Caco-2 (cell line): ENCODE measurements around the gene CNOT1. TPM values are rescaled to one million over a fixed set of nuclear protein-coding genes. Genes with fewer than 3 reads are reported as not detected.

Experiments used
- BruUV-seq: library from RNA; stranded (reverse); fragments of 400-500 nt; replicated peaks from 2 replicates; lab custom pipeline; 2021; lab: Mats Ljungman, UMichigan
- CTCF ChIA-PET: fragments of 300-600 bp; sonication (Branson Sonifier 250); formaldehyde crosslinking; loops from one replicate; lab custom pipeline; 2022; ENCODE audit warnings: antibody characterized with exemption; lab: Charles Lee
- POLR2A ChIA-PET: fragments of 300-600 bp; sonication (Branson Sonifier 250); formaldehyde crosslinking; loops from one replicate; lab custom pipeline; 2022; ENCODE audit warnings: antibody characterized with exemption; lab: Charles Lee
- DNase-seq, 2 experiments: peaks; one replicate each; pipeline versions ENCODE4 v3.0.0 to v3.0.0-alpha.2; 2020 to 2022
- H3K27me3 ChIP-seq: replicated peaks from 2 replicates; pipeline ENCODE4 v1.6.0; 2011; ENCODE audit warnings: low read length; ENCODE audit not compliant: control insufficient read depth, insufficient read depth
- H3K36me3 ChIP-seq: 2 replicates; pipeline ENCODE4 v1.5.1; 2011; ENCODE audit warnings: low read length; ENCODE audit not compliant: control insufficient read depth, insufficient read depth
- H3K4me1 ChIP-seq: fragments of 250-450 bp; sonication (Bioruptor Pico); 2 replicates; pipeline ENCODE4 v1.5.1; 2020; ENCODE audit warnings: mild to moderate bottlenecking
- H3K4me3 ChIP-seq: 2 replicates; pipeline ENCODE4 v1.5.1; 2011; ENCODE audit warnings: low read depth, mild to moderate bottlenecking, control low read depth, low read length
- H3K9me3 ChIP-seq: fragments of 250-450 bp; sonication (Bioruptor Pico); 2 replicates; pipeline ENCODE4 v1.5.1; 2020; ENCODE audit warnings: mild to moderate bottlenecking, moderate library complexity
- H3K27ac Mint-ChIP-seq: one replicate; pipeline ENCODE4 v1.8.0; 2022; ENCODE audit warnings: mixed read lengths; ENCODE audit not compliant: unreplicated experiment
- H3K27me3 Mint-ChIP-seq: one replicate; pipeline ENCODE4 v1.8.0; 2022; ENCODE audit warnings: mixed read lengths; ENCODE audit not compliant: insufficient read depth, unreplicated experiment
- H3K36me3 Mint-ChIP-seq: one replicate; pipeline ENCODE4 v1.8.0; 2022; ENCODE audit warnings: mild to moderate bottlenecking, mixed read lengths; ENCODE audit not compliant: insufficient read depth, unreplicated experiment
- H3K4me1 Mint-ChIP-seq: one replicate; pipeline ENCODE4 v1.8.0; 2022; ENCODE audit warnings: low read depth, mixed read lengths; ENCODE audit not compliant: unreplicated experiment
- H3K4me3 Mint-ChIP-seq: one replicate; pipeline ENCODE4 v1.8.0; 2022; ENCODE audit warnings: mild to moderate bottlenecking, moderate library complexity, mixed read lengths; ENCODE audit not compliant: unreplicated experiment
- H3K9me3 Mint-ChIP-seq: one replicate; pipeline ENCODE4 v1.8.0; 2022; ENCODE audit warnings: mixed read lengths; ENCODE audit not compliant: unreplicated experiment
- CTCF ChIP-seq, 2 experiments: fragments of 200-600 bp in 1 of 2; IDR thresholded peaks; 1 replicate in 1 of 2; 2 replicates in 1 of 2; pipeline versions ENCODE4 v1.5.1 to v1.8.0; 2011 to 2022; ENCODE audit warnings: antibody characterized with exemption in 1 of 2, control low read depth in 1 of 2, inconsistent platforms in 1 of 2, low read depth in 1 of 2, low read length in 1 of 2, mild to moderate bottlenecking in 1 of 2, moderate library complexity in 1 of 2; ENCODE audit not compliant: insufficient read depth in 1 of 2, severe bottlenecking in 1 of 2, unreplicated experiment in 1 of 2
- intact Hi-C: fragments of 100-400 bp; cut with micrococcal nuclease; formaldehyde crosslinking; loops from one replicate; pipeline ENCODE4 v1.10.0; 2022; ENCODE audit not compliant: unreplicated experiment
- total RNA-seq: library from RNA; stranded (reverse); gene quantifications from 2 replicates; pipeline ENCODE4 v1.2.3, GENCODE V29; 2022

Gene CNOT1
- total RNA-seq, 1 experiment from 2014 or later: 413 TPM

GRCh38 chr16:58670946-58671583 lies 41.4 kb upstream of the CNOT1 start:
- H3K4me1 Mint-ChIP-seq: no peaks in the 10 kb centered on the region
- no peak for DNase-seq
- H3K4me1 ChIP-seq: no peaks in the 10 kb centered on the region
- TF ChIP-seq CTCF (IDR thresholded peaks at IDR 0.05; ENCODE audit: insufficient read depth in 1 of 2, low read depth in 1 of 2, low read length in 1 of 2, severe bottlenecking in 1 of 2, unreplicated experiment in 1 of 2): no peak
- H3K36me3 Mint-ChIP-seq: peaks cover 19% of the 10 kb centered on the region
- H3K4me3 ChIP-seq: no peak overlapping the region
- no peak overlapping the region for H3K27ac Mint-ChIP-seq
- no peaks in the 10 kb centered on the region for H3K36me3 ChIP-seq
- no TSS peak for BruUV-seq
- intact Hi-C loops: no loop called here
- H3K9me3 ChIP-seq: no peaks in the 10 kb centered on the region
- H3K9me3 Mint-ChIP-seq: no peaks in the 10 kb centered on the region
- no peaks in the 10 kb centered on the region for H3K27me3 Mint-ChIP-seq
- ChIA-PET CTCF (no interaction called here), POLR2A (no interaction called here)
- H3K27me3 ChIP-seq: no peaks in the 10 kb centered on the region
- H3K4me3 Mint-ChIP-seq: no peak overlapping the region

GRCh38 chr16:58670177-58670576 lies 40.6 kb upstream of the CNOT1 start:
- H3K4me1 ChIP-seq: no peaks in the 10 kb centered on the region
- Mint-ChIP-seq H3K4me1 (no peaks in the 10 kb centered on the region), H3K27me3 (no peaks in the 10 kb centered on the region), H3K4me3 (no peak overlapping the region), H3K27ac (no peak overlapping the region), H3K36me3 (peaks cover 19% of the 10 kb centered on the region), H3K9me3 (no peaks in the 10 kb centered on the region)
- no peaks in the 10 kb centered on the region for H3K36me3 ChIP-seq
- no peaks in the 10 kb centered on the region for H3K27me3 ChIP-seq
- ChIA-PET CTCF (no interaction called here), POLR2A (no interaction called here)
- TF ChIP-seq CTCF (IDR thresholded peaks at IDR 0.05; ENCODE audit: insufficient read depth in 1 of 2, low read depth in 1 of 2, low read length in 1 of 2, severe bottlenecking in 1 of 2, unreplicated experiment in 1 of 2): no peak
- BruUV-seq: no TSS peak
- intact Hi-C loops: no loop called here
- no peaks in the 10 kb centered on the region for H3K9me3 ChIP-seq
- H3K4me3 ChIP-seq: no peak overlapping the region
- DNase-seq: no peak

GRCh38 chr16:58665200-58665599 lies 35.6 kb upstream of the CNOT1 start:
- no peaks in the 10 kb centered on the region for H3K27me3 ChIP-seq
- intact Hi-C loops: loop anchor here (10.0 kb wide), 1 partner anchor 70 kb away; no protein-coding TSS in a partner anchor
- Mint-ChIP-seq H3K9me3 (no peaks in the 10 kb centered on the region), H3K4me1 (no peaks in the 10 kb centered on the region), H3K27ac (no peak overlapping the region), H3K27me3 (no peaks in the 10 kb centered on the region), H3K36me3 (peaks cover under 1% of the 10 kb centered on the region), H3K4me3 (no peak overlapping the region)
- ChIA-PET POLR2A (interaction anchor here (0.6 kb wide), 2 partner anchors 26 to 31 kb away, joined by 3 read pairs; no protein-coding TSS in a partner anchor), CTCF (interaction anchor here (1.7 kb wide), 1 partner anchor 91 kb away, joined by 6 read pairs; no protein-coding TSS in a partner anchor)
- DNase-seq: no peak
- H3K4me1 ChIP-seq: no peaks in the 10 kb centered on the region
- H3K4me3 ChIP-seq: no peak overlapping the region
- TF ChIP-seq CTCF (IDR thresholded peaks at IDR 0.05; ENCODE audit: insufficient read depth in 1 of 2, low read depth in 1 of 2, low read length in 1 of 2, severe bottlenecking in 1 of 2, unreplicated experiment in 1 of 2): no peak
- H3K9me3 ChIP-seq: no peaks in the 10 kb centered on the region
- H3K36me3 ChIP-seq: no peaks in the 10 kb centered on the region
- TSS peak; percentile 52 for BruUV-seq
